ENCODE results near the gene DBNL. TPM values are rescaled to one million over a fixed set of nuclear protein-coding genes. Genes with fewer than 3 reads are reported as not detected.

The DBNL gene
- total and polyA plus RNA-seq, 2 of the 13 experiments (the other 11 are each of a cell fraction or from before 2014, with no cell fraction given) = 20.8 to 35.1 TPM

- TF ChIP-seq HMGXB3 (CRISPR knock-in tag; IDR thresholded peaks at IDR 0.05; ENCODE audit: borderline replicate concordance) (0 out of 2 replicates have a peak, but pooled peaks have one; percentile 14), ZBTB44 (CRISPR knock-in tag; IDR thresholded peaks at IDR 0.05) (no peak), PITX1 (CRISPR knock-in tag; IDR thresholded peaks at IDR 0.05) (peak; percentile 48; the same call in 1 of the 2 replicates), MIXL1 (CRISPR knock-in tag; IDR thresholded peaks at IDR 0.05) (peak; percentile 56; the same call in 1 of the 2 replicates), RNF219 (CRISPR knock-in tag; IDR thresholded peaks at IDR 0.05) (peak; percentile 28; the same call in 1 of the 2 replicates), SKI (IDR thresholded peaks at IDR 0.05; ENCODE audit: partially characterized antibody) (peak; percentile 12), AGO1 (IDR thresholded peaks at IDR 0.05; ENCODE audit: low read depth, low read length, poor library complexity, severe bottlenecking) (no peak), ZNF660 (CRISPR knock-in tag; IDR thresholded peaks at IDR 0.05; ENCODE audit: borderline replicate concordance, low read depth) (no peak), BRF2 (CRISPR knock-in tag; IDR thresholded peaks at IDR 0.05) (0 out of 2 replicates have a peak, but pooled peaks have one; percentile 29), ETV5 (CRISPR knock-in tag; IDR thresholded peaks at IDR 0.05; ENCODE audit: borderline replicate concordance) (peak; percentile 19; the same call in 1 of the 2 replicates), ZGPAT (CRISPR knock-in tag; IDR thresholded peaks at IDR 0.05) (peak; percentile 32; the same call in 1 of the 2 replicates), ZNF784 (CRISPR knock-in tag; IDR thresholded peaks at IDR 0.05; ENCODE audit: borderline replicate concordance) (0 out of 2 replicates have a peak, but pooled peaks have one; percentile 44)
- TF ChIP-seq, protein P1, sequence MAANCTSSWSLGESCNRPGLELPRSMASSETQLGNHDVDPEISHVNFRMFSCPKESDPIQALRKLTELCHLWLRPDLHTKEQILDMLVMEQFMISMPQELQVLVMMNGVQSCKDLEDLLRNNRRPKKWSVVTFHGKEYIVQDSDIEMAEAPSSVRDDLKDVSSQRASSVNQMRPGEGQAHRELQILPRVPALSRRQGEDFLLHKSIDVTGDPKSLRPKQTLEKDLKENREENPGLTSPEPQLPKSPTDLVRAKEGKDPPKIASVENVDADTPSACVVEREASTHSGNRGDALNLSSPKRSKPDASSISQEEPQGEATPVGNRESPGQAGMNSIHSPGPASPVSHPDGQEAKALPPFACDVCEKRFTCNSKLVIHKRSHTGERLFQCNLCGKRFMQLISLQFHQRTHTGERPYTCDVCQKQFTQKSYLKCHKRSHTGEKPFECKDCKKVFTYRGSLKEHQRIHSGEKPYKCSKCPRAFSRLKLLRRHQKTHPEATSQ (CRISPR knock-in tag; IDR thresholded peaks at IDR 0.05; ENCODE audit: borderline replicate concordance) = peak; percentile 65; the same call in 1 of the 2 replicates
These were observed 27.3 kb downstream of the DBNL start (continued) for GRCh38 chr7:44071726-44072363.
